Type B pancreatic cell (in vitro differentiated cells): ENCODE results near the gene PTRHD1. TPM values are rescaled to one million over a fixed set of nuclear protein-coding genes. Genes with fewer than 3 reads are reported as not detected.

Experiments used
- DNase-seq: peaks from one replicate; pipeline ENCODE4 v3.0.0; 2021; ENCODE audit warnings: mixed read lengths; ENCODE audit not compliant: unreplicated experiment; ENCODE audit errors: extremely low spot score
- H3K27ac Mint-ChIP-seq: 2 replicates; pipeline ENCODE4 v1.8.0; 2021; ENCODE audit warnings: mild to moderate bottlenecking, mixed read lengths
- H3K27me3 Mint-ChIP-seq: 2 replicates; pipeline ENCODE4 v1.8.0; 2021; ENCODE audit warnings: mixed read lengths
- H3K36me3 Mint-ChIP-seq: 2 replicates; pipeline ENCODE4 v1.8.0; 2021; ENCODE audit warnings: mixed read lengths
- H3K4me1 Mint-ChIP-seq: one replicate; pipeline ENCODE4 v1.8.0; 2021; ENCODE audit warnings: mixed read lengths; ENCODE audit not compliant: unreplicated experiment
- H3K4me3 Mint-ChIP-seq: 2 replicates; pipeline ENCODE4 v1.8.0; 2021; ENCODE audit warnings: mild to moderate bottlenecking, mixed read lengths
- H3K9me3 Mint-ChIP-seq: 2 replicates; pipeline ENCODE4 v1.8.0; 2021; ENCODE audit warnings: mixed read lengths
- total RNA-seq: library from RNA; stranded (reverse); gene quantifications from 2 replicates; pipeline ENCODE4 v1.2.1, GENCODE V29; 2021; ENCODE audit warnings: low replicate concordance
- TF ChIP-seq, protein P1 (sequence below): fragments of 200-600 bp; sonication (generic); conservative IDR thresholded peaks from 2 replicates; pipeline ENCODE4 v1.5.0; 2021; ENCODE audit warnings: antibody characterized with exemption, mild to moderate bottlenecking

Gene PTRHD1
- total RNA-seq, 1 donor from 2014 or later: 23.1 TPM

GRCh38 chr2:24831221-24832072 lies 38.3 kb upstream of the PTRHD1 start:
- peaks cover 3% of the 10 kb centered on the region for H3K27me3 Mint-ChIP-seq
- no peak overlapping the region for H3K27ac Mint-ChIP-seq
- TF ChIP-seq, protein P1, sequence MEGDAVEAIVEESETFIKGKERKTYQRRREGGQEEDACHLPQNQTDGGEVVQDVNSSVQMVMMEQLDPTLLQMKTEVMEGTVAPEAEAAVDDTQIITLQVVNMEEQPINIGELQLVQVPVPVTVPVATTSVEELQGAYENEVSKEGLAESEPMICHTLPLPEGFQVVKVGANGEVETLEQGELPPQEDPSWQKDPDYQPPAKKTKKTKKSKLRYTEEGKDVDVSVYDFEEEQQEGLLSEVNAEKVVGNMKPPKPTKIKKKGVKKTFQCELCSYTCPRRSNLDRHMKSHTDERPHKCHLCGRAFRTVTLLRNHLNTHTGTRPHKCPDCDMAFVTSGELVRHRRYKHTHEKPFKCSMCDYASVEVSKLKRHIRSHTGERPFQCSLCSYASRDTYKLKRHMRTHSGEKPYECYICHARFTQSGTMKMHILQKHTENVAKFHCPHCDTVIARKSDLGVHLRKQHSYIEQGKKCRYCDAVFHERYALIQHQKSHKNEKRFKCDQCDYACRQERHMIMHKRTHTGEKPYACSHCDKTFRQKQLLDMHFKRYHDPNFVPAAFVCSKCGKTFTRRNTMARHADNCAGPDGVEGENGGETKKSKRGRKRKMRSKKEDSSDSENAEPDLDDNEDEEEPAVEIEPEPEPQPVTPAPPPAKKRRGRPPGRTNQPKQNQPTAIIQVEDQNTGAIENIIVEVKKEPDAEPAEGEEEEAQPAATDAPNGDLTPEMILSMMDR: no peak
- no peaks in the 10 kb centered on the region for H3K9me3 Mint-ChIP-seq
- DNase-seq: no peak
- peaks cover 8% of the 10 kb centered on the region for H3K36me3 Mint-ChIP-seq
- peaks cover 21% of the 10 kb centered on the region for H3K4me1 Mint-ChIP-seq
- H3K4me3 Mint-ChIP-seq: no peak overlapping the region

GRCh38 chr2:24830786-24831185 lies 37.6 kb upstream of the PTRHD1 start:
- no peak overlapping the region for H3K27ac Mint-ChIP-seq
- no peaks in the 10 kb centered on the region for H3K9me3 Mint-ChIP-seq
- peaks cover 21% of the 10 kb centered on the region for H3K4me1 Mint-ChIP-seq
- H3K27me3 Mint-ChIP-seq: peaks cover 3% of the 10 kb centered on the region
- no peak for DNase-seq
- TF ChIP-seq, protein P1: no peak
- no peak overlapping the region for H3K4me3 Mint-ChIP-seq
- peaks cover 8% of the 10 kb centered on the region for H3K36me3 Mint-ChIP-seq

DNA sequence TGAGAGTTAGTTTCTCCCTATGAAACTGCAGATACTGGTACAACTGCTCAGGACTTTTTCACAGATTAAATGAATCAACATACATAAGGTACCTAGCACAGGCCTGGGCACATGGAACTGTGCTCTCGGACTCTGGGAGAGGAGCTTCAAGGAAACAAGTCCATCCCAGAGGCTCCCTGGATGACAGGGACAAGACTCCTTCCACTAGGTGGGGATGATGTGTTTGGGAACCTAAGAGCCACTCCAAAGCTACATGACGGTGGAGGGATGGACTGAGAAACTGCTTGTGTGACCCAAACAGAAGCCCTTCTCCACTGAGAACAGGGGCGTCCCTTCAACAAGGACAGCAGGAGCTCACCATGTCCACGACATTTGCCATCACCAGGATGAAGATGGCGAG lies 37.2 kb upstream of the PTRHD1 start:
- no peak for DNase-seq
- H3K9me3 Mint-ChIP-seq: no peaks in the 10 kb centered on the region
- H3K4me1 Mint-ChIP-seq: peaks cover 21% of the 10 kb centered on the region
- TF ChIP-seq, protein P1: no peak
- H3K36me3 Mint-ChIP-seq: peaks cover 8% of the 10 kb centered on the region
- H3K27me3 Mint-ChIP-seq: peaks cover 3% of the 10 kb centered on the region
- H3K4me3 Mint-ChIP-seq: no peak overlapping the region
- H3K27ac Mint-ChIP-seq: no peak overlapping the region

DNA sequence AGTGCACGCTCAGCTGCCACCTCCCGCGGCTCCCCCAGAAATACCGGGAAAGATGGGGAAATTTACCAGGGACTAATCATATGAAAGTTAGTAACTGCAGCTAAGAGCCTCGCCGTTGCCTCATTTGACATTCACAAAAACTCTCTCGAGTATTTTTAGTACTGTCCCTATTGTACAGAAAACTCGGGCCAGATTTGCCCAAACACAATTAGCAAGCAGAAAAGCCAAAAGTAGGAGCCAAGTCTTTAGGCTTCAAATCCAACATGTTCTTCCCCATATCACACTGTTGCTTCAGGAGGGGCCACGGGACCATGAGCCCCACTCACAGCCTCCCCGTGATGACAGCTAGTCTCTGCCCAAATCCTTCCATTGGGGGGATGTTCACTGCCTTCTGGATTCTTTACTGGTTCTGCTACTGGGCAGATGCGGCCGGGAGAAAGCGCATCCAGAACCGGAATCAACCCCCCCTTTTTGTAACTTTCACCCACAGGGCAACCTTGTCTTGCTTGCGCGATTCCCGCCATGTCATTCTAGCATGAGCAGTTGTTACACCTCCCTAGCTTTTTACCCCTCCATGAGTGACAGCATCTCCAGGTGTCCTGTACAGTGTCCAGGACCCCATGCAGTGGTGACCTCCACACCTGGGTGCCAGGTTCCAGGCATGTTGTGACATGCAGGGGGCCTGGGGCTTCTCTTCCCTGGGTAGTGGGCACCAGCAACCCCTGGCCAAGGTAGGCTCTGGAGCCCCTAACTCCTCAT lies 35.2 kb upstream of the PTRHD1 start:
- DNase-seq: no peak
- H3K4me1 Mint-ChIP-seq: peaks cover 19% of the 10 kb centered on the region
- H3K4me3 Mint-ChIP-seq: no peak overlapping the region
- H3K27me3 Mint-ChIP-seq: peaks cover 3% of the 10 kb centered on the region
- H3K9me3 Mint-ChIP-seq: no peaks in the 10 kb centered on the region
- peaks cover 8% of the 10 kb centered on the region for H3K36me3 Mint-ChIP-seq
- TF ChIP-seq, protein P1: no peak
- H3K27ac Mint-ChIP-seq: no peak overlapping the region

GRCh38 chr2:24827321-24828237 lies 34.4 kb upstream of the PTRHD1 start:
- TF ChIP-seq, protein P1: peak; percentile 95
- Mint-ChIP-seq H3K27me3 (peaks cover 3% of the 10 kb centered on the region), H3K4me3 (no peak overlapping the region), H3K36me3 (peaks cover 4% of the 10 kb centered on the region), H3K27ac (peak overlapping the region; percentile 24), H3K9me3 (no peaks in the 10 kb centered on the region), H3K4me1 (peaks cover 10% of the 10 kb centered on the region)
- DNase-seq: no peak
